NCI-H146 treated with DMSO at 0.1 percent for 48 hours (cell line): ENCODE data around the gene PRIMPOL.
A peak's percentile ranks its signal among the peaks of the same experiment; 100 is the strongest.
"Not testable (repeated sequence)": the region's sequence is repeated elsewhere in the genome, so short reads cannot be mapped to it uniquely, and the experiment has no call there.

Experiments
- DNase-seq: peaks from one replicate; lab custom pipeline; 2025; ENCODE audit not compliant: unreplicated experiment; lab: John Stamatoyannopoulos, UW

Gene PRIMPOL

GRCh38 chr4:184649026-184649970, at the start of gene PRIMPOL, which contains the start of gene CASP3:
Gene PRIMPOL, plus strand, starts transcription at chr4:184649738. Its CDS starts 7,403 bp downstream, at chr4:184657141.
Gene CASP3, minus strand, starts transcription at chr4:184649447. Its CDS starts 10,994 bp downstream, at chr4:184638453.
- DNase-seq = peak; percentile 87

GRCh38 chr4:184600982-184601381, 48.6 kb upstream of the PRIMPOL start:
- DNase-seq = not testable (repeated sequence)

DNA sequence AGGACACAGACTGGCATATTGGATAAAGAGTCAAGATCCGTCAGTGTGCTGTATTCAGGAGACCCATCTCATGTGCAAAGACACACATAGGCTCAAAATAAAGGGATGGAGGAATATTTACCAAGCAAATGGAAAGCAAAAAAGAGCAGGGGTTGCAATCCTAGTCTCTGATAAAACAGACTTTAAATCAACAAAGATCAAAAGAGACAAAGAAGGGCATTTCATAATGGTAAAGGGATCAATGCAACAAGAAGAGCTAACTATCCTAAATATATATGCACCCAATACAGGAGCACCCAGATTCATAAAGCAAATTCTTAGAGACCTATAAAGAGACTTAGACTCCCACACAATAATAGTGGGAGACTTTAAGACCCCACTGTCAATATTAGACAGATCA, 46.7 kb upstream of the PRIMPOL start:
- DNase-seq = not testable (repeated sequence)

DNA sequence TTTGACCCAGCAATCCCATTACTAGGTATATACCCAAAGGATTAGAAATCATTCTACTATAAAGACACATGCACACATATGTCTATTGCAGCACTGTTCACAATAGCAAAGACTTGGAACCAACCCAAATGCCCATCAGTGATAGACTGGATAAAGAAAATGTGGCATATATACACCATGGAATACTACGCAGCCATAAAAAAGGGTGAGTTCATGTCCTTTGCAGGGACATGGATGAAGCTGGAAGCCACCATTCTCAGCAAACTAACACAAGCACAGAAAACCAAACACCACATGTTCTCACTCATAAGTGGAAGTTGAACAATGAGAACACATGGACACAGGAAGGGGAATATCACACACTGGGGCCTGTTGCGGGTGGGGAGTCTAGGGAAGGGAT, 42.1 kb upstream of the PRIMPOL start:
- DNase-seq = not testable (repeated sequence)

- DNase-seq = no peak
Observed at GRCh38 chr4:184612074-184612473, 37.5 kb upstream of the PRIMPOL start.

DNA sequence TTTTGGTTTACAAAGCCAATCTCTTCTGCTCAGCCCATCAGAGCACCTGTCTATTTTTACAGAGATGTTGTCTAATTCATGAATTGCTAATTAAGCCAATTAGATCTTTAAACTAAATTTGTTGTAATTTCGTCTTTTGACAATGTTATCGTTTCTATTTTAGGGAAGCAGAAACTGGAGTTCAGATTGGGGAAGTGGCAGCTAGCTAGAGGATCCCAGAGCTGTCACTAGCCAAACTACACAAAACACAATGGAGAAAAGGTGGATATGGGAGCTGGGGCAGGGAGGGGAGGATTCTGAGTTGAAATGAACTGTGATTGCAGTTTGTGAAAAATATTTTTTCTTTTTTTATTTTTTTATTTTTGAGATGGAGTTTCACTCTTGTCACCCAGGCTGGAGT, 36.1 kb upstream of the PRIMPOL start:
- no peak for DNase-seq

DNA sequence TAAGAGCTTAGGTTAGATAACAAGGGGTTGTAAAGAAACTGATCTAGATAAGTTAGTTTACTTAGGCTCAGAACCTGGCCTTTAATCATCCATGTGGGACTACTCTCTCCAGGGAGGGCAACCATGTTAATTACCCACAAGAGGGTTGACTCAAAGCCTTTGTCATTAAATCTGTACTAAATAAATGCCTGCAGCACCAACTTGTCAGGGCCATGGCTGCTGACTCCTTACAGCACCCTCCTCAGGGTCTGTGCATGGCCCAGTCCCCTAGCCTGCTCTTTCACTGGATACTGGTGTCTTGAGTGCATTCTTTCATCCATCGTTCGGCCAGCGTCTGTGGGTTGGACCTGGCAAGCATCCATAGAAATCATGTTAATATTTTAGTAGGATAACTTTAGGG, 35.0 kb upstream of the PRIMPOL start:
- no peak for DNase-seq

- DNase-seq = not testable (repeated sequence)
Observed at GRCh38 chr4:184616168-184616567, 33.4 kb upstream of the PRIMPOL start.

- no peak for DNase-seq
Observed at GRCh38 chr4:184616633-184617551, 32.6 kb upstream of the PRIMPOL start.

GRCh38 chr4:184617600-184618196, 31.8 kb upstream of the PRIMPOL start:
- DNase-seq = no peak

- DNase-seq = no peak
Observed at GRCh38 chr4:184620212-184620867, 29.2 kb upstream of the PRIMPOL start.

GRCh38 chr4:184621518-184621917, 28.0 kb upstream of the PRIMPOL start:
- DNase-seq = no peak

DNA sequence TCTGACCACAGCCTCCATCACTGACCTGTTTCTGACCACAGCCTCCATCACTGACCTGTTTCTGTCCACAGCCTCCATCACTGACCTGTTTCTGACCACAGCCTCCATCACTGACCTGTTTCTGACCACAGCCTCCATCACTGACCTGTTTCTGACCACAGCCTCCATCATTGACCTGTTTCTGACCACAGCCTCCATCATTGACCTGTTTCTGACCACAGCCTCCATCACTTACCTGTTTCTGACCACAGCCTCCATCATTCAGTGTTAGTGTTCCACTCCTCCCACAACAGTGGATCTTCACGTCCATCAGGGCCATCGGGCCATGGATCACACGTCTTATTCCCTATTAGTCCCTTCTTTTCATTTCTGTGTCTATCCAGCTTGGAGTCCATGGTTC, 25.0 kb upstream of the PRIMPOL start:
- not testable (repeated sequence) for DNase-seq

GRCh38 chr4:184624972-184625554, 24.5 kb upstream of the PRIMPOL start:
- DNase-seq = no peak

DNA sequence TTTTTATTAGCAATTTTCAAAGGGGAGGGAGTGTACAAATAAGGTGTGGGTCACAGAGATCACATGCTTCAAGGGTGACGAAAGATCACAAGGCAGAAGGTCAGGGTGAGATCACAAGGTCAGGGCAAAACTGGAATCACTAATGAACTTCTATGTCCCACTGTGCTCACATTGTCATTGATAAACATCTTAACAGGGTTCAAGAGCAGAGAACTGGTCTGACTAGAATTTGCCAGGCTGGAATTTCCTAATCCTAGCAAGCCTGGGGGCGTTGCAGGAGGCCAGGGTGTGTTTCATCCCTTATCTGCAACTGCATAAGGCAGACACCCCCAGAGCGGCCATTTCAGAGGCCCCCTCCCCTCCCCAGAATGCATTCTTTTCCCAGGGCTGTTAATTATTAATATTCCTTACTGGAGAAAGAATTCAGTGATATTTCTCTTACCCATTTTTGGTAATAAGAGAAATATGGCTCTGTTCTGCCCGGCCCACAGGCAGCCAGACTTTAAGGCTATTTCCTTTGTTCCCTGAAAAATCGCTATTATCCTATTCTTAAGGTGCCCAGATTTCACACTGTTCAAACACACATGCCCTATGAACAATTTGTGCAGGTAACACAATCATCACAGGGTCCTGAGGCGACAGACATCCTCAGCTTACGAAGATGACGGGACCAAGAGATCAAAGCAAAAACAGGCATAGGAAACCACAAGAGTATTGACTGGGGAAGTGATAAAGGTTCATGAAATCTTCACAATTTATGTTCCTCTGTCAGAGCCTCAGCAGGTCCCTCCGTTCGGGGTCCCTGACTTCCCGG, 23.5 kb upstream of the PRIMPOL start:
- DNase-seq = not testable (repeated sequence)

DNA sequence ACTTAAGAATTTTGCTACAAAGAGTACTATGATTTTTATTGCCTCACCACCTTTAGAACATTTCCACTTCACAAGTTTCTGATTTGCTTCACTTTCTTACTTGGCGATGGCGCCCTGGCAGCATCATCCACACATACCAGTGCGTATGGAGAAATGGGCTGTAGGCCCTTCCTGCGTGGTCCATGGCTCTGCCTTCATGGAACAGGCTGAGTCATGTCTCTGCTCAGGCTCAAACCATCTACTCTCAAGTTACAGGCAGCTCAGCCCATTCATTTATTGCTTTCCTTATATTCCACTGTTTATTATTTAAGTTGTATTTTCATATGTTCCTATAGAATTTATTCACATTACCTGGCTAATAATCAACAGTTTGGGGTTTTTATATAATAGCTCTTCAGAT, 21.4 kb upstream of the PRIMPOL start:
- DNase-seq = no peak

DNA sequence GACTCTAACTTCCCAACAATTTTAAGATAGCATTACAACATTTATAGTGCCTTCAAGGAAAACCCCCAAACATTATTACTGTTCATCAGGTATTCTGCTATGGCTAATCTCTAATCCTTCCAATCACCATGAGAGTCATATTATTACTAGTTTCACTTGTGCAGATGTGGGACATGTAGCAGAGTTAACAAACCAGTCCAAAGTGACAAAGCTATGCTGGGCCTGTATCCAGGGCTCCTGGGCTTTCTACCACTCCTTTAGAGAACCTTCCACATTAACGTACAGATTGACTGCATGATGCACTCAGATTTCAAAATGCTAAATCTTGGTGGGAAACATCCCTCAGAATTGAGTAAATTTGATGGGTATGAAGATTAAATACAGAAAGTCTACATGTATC, 16.7 kb upstream of the PRIMPOL start:
- DNase-seq = no peak

GRCh38 chr4:184635381-184635780, 14.2 kb upstream of the PRIMPOL start:
- DNase-seq = no peak

DNA sequence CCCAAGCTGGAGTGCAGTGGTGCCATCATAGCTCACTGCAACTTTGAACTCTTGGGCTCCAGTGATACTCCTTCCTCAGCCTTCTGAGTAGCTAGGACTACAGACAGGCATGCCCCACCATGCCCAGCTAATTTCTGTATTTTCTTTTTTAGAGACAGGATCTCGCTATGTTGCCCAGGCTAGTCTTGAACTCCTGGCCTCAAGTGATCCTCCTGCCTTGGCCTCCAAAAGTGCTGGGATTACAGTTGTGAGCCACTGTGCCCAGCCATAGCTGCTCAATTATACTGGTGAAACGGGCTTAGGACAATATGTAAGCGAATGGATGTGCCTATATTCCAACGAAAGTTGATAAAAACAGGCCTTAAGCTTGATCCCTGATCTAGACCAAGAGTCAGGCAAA, 13.4 kb upstream of the PRIMPOL start:
- DNase-seq = no peak
